Gastrocnemius medialis (tissue), 4 donors: Measurements from ENCODE around the gene TUT4. TPM values are rescaled to one million over a fixed set of nuclear protein-coding genes. Genes with fewer than 3 reads are reported as not detected.

Experiments
- ATAC-seq, 2 donors: fragments of 150-250 bp; one replicate each; pipeline ENCODE4 v1.9.1; 2016
- DNase-seq, 2 donors: peaks; one replicate each; pipeline ENCODE4 v3.0.0-alpha.2; 2019
- H3K27ac ChIP-seq, 4 donors: fragments of 200-600 bp; sonication (generic); 1 replicate in 1 of 4; 2 replicates in 3 of 4; pipeline ENCODE4 v1.5.1; 2016 to 2018; ENCODE audit warnings: mild to moderate bottlenecking in 2 of 4, moderate library complexity in 1 of 4
- H3K27me3 ChIP-seq, 3 donors: fragments of 200-600 bp; sonication (generic) in 2 of 3; 1 replicate in 1 of 3; 2 replicates in 2 of 3; pipeline versions ENCODE4 v1.5.1 to v1.6.0; 2016 to 2019; ENCODE audit warnings: mild to moderate bottlenecking in 1 of 3, moderate library complexity in 1 of 3
- H3K36me3 ChIP-seq, 2 donors: fragments of 200-600 bp; sonication (generic) in 1 of 2; one replicate each; pipeline ENCODE4 v1.5.1; 2017 to 2018
- H3K4me1 ChIP-seq, 2 donors: fragments of 200-600 bp; sonication (generic) in 1 of 2; one replicate each; pipeline ENCODE4 v1.5.1; 2016 to 2017; ENCODE audit warnings: mild to moderate bottlenecking in 2 of 2
- H3K4me3 ChIP-seq, 4 donors: fragments of 200-600 bp; sonication (generic) in 3 of 4; 1 replicate in 1 of 4; 2 replicates in 3 of 4; pipeline ENCODE4 v1.5.1; 2016 to 2019; ENCODE audit warnings: mild to moderate bottlenecking in 2 of 4
- H3K9me3 ChIP-seq, 3 donors: fragments of 200-600 bp; sonication (generic) in 2 of 3; 1 replicate in 1 of 3; 2 replicates in 2 of 3; pipeline ENCODE4 v1.5.1; 2016 to 2019
- POLR2A ChIP-seq, 2 donors: fragments of 450-650 bp; IDR thresholded peaks; one replicate each; pipeline ENCODE4 v1.6.1; 2017; ENCODE audit warnings: antibody characterized with exemption in 2 of 2, mild to moderate bottlenecking in 2 of 2, moderate library complexity in 2 of 2
- in situ Hi-C, 4 donors: fragments of 200-750 bp; cut with MboI; loops; one replicate each; pipeline versions ENCODE4 v1.15.0 to v1.8.0; 2017; ENCODE audit warnings: low sequenced_read_pairs in 4 of 4
- intact Hi-C: fragments of 100-400 bp; cut with DNase I; formaldehyde crosslinking; loops from one replicate; pipeline ENCODE4 v1.15.1; 2023; ENCODE audit warnings: low total_unique reads
- total RNA-seq, 4 donors: library from RNA; depleted of rRNA; stranded (reverse); fragments of >200 nt; gene quantifications; one replicate each; pipeline versions ENCODE4 v1.1.0 to v1.2.3, GENCODE V29; 2016
- TF ChIP-seq, protein P1 (sequence below), 5 experiments: fragments of 450-650 bp in 3 of 5; fragments of 200-600 bp in 2 of 5; sonication (generic) in 2 of 5; IDR thresholded peaks in 4 of 5; conservative IDR thresholded peaks in 1 of 5; 1 replicate in 4 of 5; 2 replicates in 1 of 5; pipeline ENCODE4 v1.5.1; 2016 to 2019; ENCODE audit warnings: antibody characterized with exemption in 5 of 5, mild to moderate bottlenecking in 3 of 5, moderate library complexity in 3 of 5

TUT4 gene
- total RNA-seq, 4 donors from 2014 or later = 51.7 to 152 (median 67.5) TPM

DNA sequence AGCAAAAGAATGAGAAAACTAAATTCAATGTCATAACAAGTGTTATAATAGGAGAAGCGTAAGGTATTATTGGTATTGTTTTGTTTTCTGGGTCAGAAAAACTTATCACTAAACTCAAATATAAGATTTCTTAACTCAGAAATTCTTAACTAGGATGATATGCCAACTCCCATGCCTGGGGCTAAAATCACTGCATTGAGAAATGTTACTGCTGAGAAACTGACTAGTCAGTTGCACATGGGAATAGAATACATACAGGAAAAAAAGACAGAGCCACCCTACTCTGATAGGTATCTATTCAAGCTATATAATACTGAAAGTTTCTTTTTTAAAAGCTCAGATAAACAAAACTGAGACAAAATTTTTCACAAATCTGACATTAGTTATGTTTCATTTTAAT is 92.2 kb downstream of the TUT4 start:
- H3K36me3 ChIP-seq = peaks cover 0 to 18% of the 10 kb centered on the region in 2 donors
- in situ Hi-C loops = no loop called here
- H3K9me3 ChIP-seq = no peaks in the 10 kb centered on the region
- ATAC-seq = no peak
- no peak overlapping the region for H3K27ac ChIP-seq
- H3K27me3 ChIP-seq = no peaks in the 10 kb centered on the region
- no peak for DNase-seq
- no peak overlapping the region for H3K4me3 ChIP-seq
- intact Hi-C loops = no loop called here
- TF ChIP-seq POLR2A (IDR thresholded peaks at IDR 0.05) = no peak
- TF ChIP-seq, protein P1, sequence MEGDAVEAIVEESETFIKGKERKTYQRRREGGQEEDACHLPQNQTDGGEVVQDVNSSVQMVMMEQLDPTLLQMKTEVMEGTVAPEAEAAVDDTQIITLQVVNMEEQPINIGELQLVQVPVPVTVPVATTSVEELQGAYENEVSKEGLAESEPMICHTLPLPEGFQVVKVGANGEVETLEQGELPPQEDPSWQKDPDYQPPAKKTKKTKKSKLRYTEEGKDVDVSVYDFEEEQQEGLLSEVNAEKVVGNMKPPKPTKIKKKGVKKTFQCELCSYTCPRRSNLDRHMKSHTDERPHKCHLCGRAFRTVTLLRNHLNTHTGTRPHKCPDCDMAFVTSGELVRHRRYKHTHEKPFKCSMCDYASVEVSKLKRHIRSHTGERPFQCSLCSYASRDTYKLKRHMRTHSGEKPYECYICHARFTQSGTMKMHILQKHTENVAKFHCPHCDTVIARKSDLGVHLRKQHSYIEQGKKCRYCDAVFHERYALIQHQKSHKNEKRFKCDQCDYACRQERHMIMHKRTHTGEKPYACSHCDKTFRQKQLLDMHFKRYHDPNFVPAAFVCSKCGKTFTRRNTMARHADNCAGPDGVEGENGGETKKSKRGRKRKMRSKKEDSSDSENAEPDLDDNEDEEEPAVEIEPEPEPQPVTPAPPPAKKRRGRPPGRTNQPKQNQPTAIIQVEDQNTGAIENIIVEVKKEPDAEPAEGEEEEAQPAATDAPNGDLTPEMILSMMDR (IDR thresholded peaks at IDR 0.05 in 4 of 5, conservative IDR thresholded peaks at IDR 0.05 in 1 of 5) = no peak
- no peaks in the 10 kb centered on the region for H3K4me1 ChIP-seq

DNA sequence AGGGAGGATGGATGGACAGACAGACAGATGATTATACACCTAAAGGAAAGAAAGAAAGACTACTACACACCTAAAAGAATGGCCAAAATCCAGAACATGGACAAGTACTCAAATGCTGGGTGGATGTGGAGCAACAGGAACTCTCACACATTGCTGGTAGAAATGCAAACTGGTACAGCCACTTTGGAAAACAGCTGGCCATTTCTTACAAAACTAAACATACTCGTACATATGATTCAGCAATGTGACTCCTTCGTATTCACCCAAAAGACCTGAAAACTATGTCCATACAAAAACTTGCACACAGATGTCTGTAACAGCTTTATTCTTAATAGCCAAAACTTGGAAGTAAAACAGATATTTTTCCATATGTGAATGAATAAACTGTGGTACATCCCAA is 97.2 kb downstream of the TUT4 start:
- no peak for ATAC-seq

DNA sequence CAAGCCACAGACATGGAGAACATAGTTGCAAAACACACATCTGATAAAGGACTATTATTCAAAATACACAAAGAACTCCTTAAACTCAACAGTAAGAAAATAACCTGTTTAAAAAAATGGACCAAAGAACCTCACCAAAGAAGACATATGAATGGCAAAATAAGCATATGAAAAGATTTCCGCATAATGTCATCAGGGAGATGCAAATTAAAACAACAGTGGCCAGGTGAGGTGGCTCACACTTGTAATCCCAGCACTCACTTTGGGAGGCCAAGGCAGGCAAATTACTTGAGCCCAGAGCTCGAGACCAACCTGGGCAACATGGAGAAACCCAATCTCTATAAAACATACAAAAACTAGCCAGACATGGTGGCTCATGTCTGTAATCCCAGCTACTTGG is 98.1 kb downstream of the TUT4 start:
- in situ Hi-C loops = no loop called here
- no peak overlapping the region for H3K4me3 ChIP-seq
- H3K9me3 ChIP-seq = no peaks in the 10 kb centered on the region
- no peaks in the 10 kb centered on the region for H3K27me3 ChIP-seq
- intact Hi-C loops = no loop called here
- DNase-seq (no peak), ATAC-seq (no peak)
- no peaks in the 10 kb centered on the region for H3K4me1 ChIP-seq
- no peak overlapping the region for H3K27ac ChIP-seq
- peaks cover 0 to 4% of the 10 kb centered on the region in 2 donors for H3K36me3 ChIP-seq
- TF ChIP-seq POLR2A (IDR thresholded peaks at IDR 0.05) = no peak
- TF ChIP-seq, protein P1 (IDR thresholded peaks at IDR 0.05 in 4 of 5, conservative IDR thresholded peaks at IDR 0.05 in 1 of 5) = no peak

More for the DNA sequence above, 97.2 kb downstream of the TUT4 start:
- H3K9me3 ChIP-seq = no peaks in the 10 kb centered on the region
- peaks cover 0 to 4% of the 10 kb centered on the region in 2 donors for H3K36me3 ChIP-seq
- no peak overlapping the region for H3K27ac ChIP-seq
- no peaks in the 10 kb centered on the region for H3K27me3 ChIP-seq
- DNase-seq = no peak
- intact Hi-C loops (no loop called here), in situ Hi-C loops (no loop called here)
- no peak overlapping the region for H3K4me3 ChIP-seq
- no peaks in the 10 kb centered on the region for H3K4me1 ChIP-seq
- TF ChIP-seq POLR2A (IDR thresholded peaks at IDR 0.05) = no peak
- TF ChIP-seq, protein P1 (IDR thresholded peaks at IDR 0.05 in 4 of 5, conservative IDR thresholded peaks at IDR 0.05 in 1 of 5) = no peak

DNA sequence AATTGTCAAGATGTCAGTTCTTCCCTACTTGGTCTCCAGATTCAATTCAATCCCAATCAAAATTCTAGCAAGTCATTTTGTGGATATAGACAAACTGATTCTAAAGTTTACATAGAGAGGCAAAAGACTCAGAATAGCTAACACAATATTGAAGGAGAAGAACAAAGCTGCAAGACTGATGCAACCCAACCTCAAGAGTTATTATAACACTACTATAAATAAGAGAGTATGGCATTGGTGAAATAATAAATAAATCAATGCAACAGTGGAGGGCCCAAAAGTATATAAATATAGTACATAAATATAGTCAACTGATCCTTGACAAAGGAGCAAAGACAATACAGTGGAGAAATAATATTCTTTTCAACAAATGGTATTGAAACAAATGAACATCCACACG is 98.8 kb downstream of the TUT4 start:
- ATAC-seq = no peak

More for the DNA sequence above, 98.8 kb downstream of the TUT4 start:
- Histone ChIP-seq H3K27ac (peak overlapping the region in 1 of 4 donors; percentile 4), H3K9me3 (no peaks in the 10 kb centered on the region), H3K27me3 (no peaks in the 10 kb centered on the region), H3K4me3 (no peak overlapping the region), H3K4me1 (no peaks in the 10 kb centered on the region), H3K36me3 (peaks cover 0 to 4% of the 10 kb centered on the region in 2 donors)
- in situ Hi-C loops (no loop called here), intact Hi-C loops (no loop called here)
- DNase-seq = no peak
- TF ChIP-seq, protein P1 (IDR thresholded peaks at IDR 0.05 in 4 of 5, conservative IDR thresholded peaks at IDR 0.05 in 1 of 5) = no peak
- TF ChIP-seq POLR2A (IDR thresholded peaks at IDR 0.05) = no peak
